Vagina (tissue), 2 donors: ENCODE data around the gene NUDCD3. TPM values are rescaled to one million over a fixed set of nuclear protein-coding genes. Genes with fewer than 3 reads are reported as not detected.

Experiments
- DNase-seq, 2 donors: peaks; one replicate each; pipeline ENCODE4 v3.0.0-alpha.2; 2017; ENCODE audit errors: extremely low spot score in 2 of 2
- H3K27ac ChIP-seq: fragments of 200-600 bp; sonication (generic); one replicate; pipeline ENCODE4 v1.5.1; 2019
- H3K27me3 ChIP-seq: fragments of 200-600 bp; sonication (generic); one replicate; pipeline ENCODE4 v1.5.1; 2019
- H3K36me3 ChIP-seq, 2 donors: fragments of 200-600 bp; sonication (generic); one replicate each; pipeline ENCODE4 v1.5.1; 2017 to 2019
- H3K4me1 ChIP-seq: fragments of 200-600 bp; sonication (generic); one replicate; pipeline ENCODE4 v1.5.1; 2019
- H3K4me3 ChIP-seq, 2 donors: fragments of 200-600 bp; sonication (generic); 1 replicate in 1 of 2; 2 replicates in 1 of 2; pipeline ENCODE4 v1.5.1; 2016 to 2019
- H3K9me3 ChIP-seq: fragments of 200-600 bp; sonication (generic); one replicate; pipeline ENCODE4 v1.5.1; 2019
- POLR2A ChIP-seq, 2 donors: fragments of 450-650 bp; IDR thresholded peaks; one replicate each; pipeline ENCODE4 v1.6.1; 2017; ENCODE audit warnings: antibody characterized with exemption in 2 of 2, mild to moderate bottlenecking in 2 of 2, moderate library complexity in 2 of 2
- POLR2AphosphoS5 ChIP-seq, 2 donors: sonication (generic); formaldehyde crosslinking; IDR thresholded peaks; one replicate each; pipeline ENCODE4 v1.9.0; 2017; ENCODE audit warnings: antibody characterized with exemption in 2 of 2, mild to moderate bottlenecking in 2 of 2, low read depth in 1 of 2; ENCODE audit not compliant: insufficient read depth in 1 of 2
- intact Hi-C: fragments of 100-400 bp; cut with DNase I; formaldehyde crosslinking; loops from one replicate; pipeline ENCODE4 v1.15.1; 2023
- total RNA-seq: library from RNA; depleted of rRNA; stranded (reverse); fragments of >200 nt; gene quantifications from one replicate; pipeline ENCODE4 v1.2.3, GENCODE V29; 2016
- TF ChIP-seq, protein P1 (sequence below), 3 experiments: fragments of 450-650 bp in 2 of 3; fragments of 200-600 bp in 1 of 3; sonication (generic) in 1 of 3; IDR thresholded peaks; one replicate each; pipeline ENCODE4 v1.5.1; 2017 to 2019; ENCODE audit warnings: antibody characterized with exemption in 3 of 3, mild to moderate bottlenecking in 2 of 3, moderate library complexity in 2 of 3

The NUDCD3 gene
- total RNA-seq, 1 donor from 2014 or later: 48.6 TPM

DNA sequence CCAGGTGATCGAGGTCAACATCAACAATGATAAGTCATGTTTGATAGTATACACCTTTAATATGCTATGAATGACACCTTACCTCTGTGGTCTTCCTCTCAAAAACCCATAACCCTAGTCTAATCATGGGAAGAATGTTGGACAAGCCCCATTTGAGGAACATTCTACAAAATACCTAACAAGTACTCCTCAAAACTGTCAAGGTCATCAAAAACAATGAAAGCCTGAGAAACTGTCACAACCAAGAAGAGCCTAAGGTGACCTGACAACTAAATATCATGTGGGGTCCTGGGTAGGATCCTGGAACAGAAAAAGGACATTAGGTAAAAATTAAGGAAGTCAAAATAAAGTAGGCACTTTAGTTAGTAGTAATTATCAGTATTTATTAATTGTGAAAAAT lies 5.9 kb upstream of the NUDCD3 start:
- DNase-seq: no peak
- intact Hi-C loops: no loop called here
- no peaks in the 10 kb centered on the region for H3K27me3 ChIP-seq
- H3K36me3 ChIP-seq: no peaks in the 10 kb centered on the region
- H3K9me3 ChIP-seq: no peaks in the 10 kb centered on the region
- no peak overlapping the region for H3K27ac ChIP-seq
- H3K4me3 ChIP-seq: no peak overlapping the region
- no peaks in the 10 kb centered on the region for H3K4me1 ChIP-seq
- TF ChIP-seq, protein P1, sequence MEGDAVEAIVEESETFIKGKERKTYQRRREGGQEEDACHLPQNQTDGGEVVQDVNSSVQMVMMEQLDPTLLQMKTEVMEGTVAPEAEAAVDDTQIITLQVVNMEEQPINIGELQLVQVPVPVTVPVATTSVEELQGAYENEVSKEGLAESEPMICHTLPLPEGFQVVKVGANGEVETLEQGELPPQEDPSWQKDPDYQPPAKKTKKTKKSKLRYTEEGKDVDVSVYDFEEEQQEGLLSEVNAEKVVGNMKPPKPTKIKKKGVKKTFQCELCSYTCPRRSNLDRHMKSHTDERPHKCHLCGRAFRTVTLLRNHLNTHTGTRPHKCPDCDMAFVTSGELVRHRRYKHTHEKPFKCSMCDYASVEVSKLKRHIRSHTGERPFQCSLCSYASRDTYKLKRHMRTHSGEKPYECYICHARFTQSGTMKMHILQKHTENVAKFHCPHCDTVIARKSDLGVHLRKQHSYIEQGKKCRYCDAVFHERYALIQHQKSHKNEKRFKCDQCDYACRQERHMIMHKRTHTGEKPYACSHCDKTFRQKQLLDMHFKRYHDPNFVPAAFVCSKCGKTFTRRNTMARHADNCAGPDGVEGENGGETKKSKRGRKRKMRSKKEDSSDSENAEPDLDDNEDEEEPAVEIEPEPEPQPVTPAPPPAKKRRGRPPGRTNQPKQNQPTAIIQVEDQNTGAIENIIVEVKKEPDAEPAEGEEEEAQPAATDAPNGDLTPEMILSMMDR (IDR thresholded peaks at IDR 0.05): no peak
- TF ChIP-seq POLR2A (IDR thresholded peaks at IDR 0.05) (no peak), POLR2AphosphoS5 (IDR thresholded peaks at IDR 0.05; ENCODE audit: insufficient read depth in 1 of 2, low read depth in 1 of 2) (no peak)

- TF ChIP-seq, protein P1 (IDR thresholded peaks at IDR 0.05): no peak
- no peak for TF ChIP-seq POLR2A (IDR thresholded peaks at IDR 0.05)
- no peak for TF ChIP-seq POLR2AphosphoS5 (IDR thresholded peaks at IDR 0.05; ENCODE audit: insufficient read depth in 1 of 2, low read depth in 1 of 2)
- intact Hi-C loops: no loop called here
- Histone ChIP-seq H3K4me3 (no peak overlapping the region), H3K36me3 (no peaks in the 10 kb centered on the region), H3K27me3 (no peaks in the 10 kb centered on the region), H3K27ac (no peak overlapping the region), H3K4me1 (no peaks in the 10 kb centered on the region), H3K9me3 (no peaks in the 10 kb centered on the region)
- DNase-seq: no peak
These were observed 4.5 kb upstream of the NUDCD3 start for GRCh38 chr7:44494960-44495359.

- H3K4me3 ChIP-seq: peak overlapping the region; percentile 96 to 97
- H3K27ac ChIP-seq: peak overlapping the region; percentile 97
- intact Hi-C loops: no loop called here
- peaks cover 36% of the 10 kb centered on the region for H3K4me1 ChIP-seq
- TF ChIP-seq POLR2A (IDR thresholded peaks at IDR 0.05) (no peak), POLR2AphosphoS5 (IDR thresholded peaks at IDR 0.05; ENCODE audit: insufficient read depth in 1 of 2, low read depth in 1 of 2) (no peak)
- TF ChIP-seq, protein P1 (IDR thresholded peaks at IDR 0.05): no peak
- H3K36me3 ChIP-seq: no peaks in the 10 kb centered on the region
- H3K9me3 ChIP-seq: no peaks in the 10 kb centered on the region
- no peak for DNase-seq
- no peaks in the 10 kb centered on the region for H3K27me3 ChIP-seq
These were observed 771 bp upstream of the NUDCD3 start for GRCh38 chr7:44491229-44491628.

DNA sequence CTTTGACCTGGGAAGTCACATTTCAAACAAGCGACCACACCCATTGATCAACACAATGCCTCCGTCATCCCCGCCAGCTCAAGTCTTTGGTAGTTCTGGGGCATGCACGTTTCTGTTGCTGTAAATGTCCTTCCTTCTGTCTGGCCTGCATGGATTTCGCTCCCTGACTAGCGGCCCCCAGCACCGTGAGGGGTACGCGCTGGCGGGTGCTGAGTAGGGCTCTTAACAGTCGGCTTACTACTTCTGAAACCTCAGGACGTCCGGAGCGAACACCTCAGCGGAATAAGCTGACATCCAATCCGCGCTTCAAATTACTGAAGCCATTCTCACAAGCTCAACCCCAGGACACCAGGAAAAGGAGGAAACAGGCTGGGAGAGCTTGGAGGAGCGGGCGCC lies 505 bp downstream of the NUDCD3 start:
- DNase-seq: no peak
- peaks cover 48% of the 10 kb centered on the region for H3K4me1 ChIP-seq
- TF ChIP-seq, protein P1 (IDR thresholded peaks at IDR 0.05): no peak
- TF ChIP-seq POLR2A (IDR thresholded peaks at IDR 0.05): no peak
- no peaks in the 10 kb centered on the region for H3K9me3 ChIP-seq
- intact Hi-C loops: no loop called here
- peak overlapping the region; percentile 96 to 97 for H3K4me3 ChIP-seq
- peaks cover 0 to 4% of the 10 kb centered on the region in 2 donors for H3K36me3 ChIP-seq
- peak overlapping the region; percentile 97 for H3K27ac ChIP-seq
- no peaks in the 10 kb centered on the region for H3K27me3 ChIP-seq

GRCh38 chr7:44488955-44489354 lies 1.5 kb downstream of the NUDCD3 start:
- peaks cover 0 to 14% of the 10 kb centered on the region in 2 donors for H3K36me3 ChIP-seq

More at GRCh38 chr7:44488955-44489354, 1.5 kb downstream of the NUDCD3 start:
- Histone ChIP-seq H3K4me1 (peaks cover 52% of the 10 kb centered on the region), H3K4me3 (peak overlapping the region; percentile 96 to 97), H3K27me3 (no peaks in the 10 kb centered on the region), H3K27ac (no peak overlapping the region), H3K9me3 (no peaks in the 10 kb centered on the region)
- DNase-seq: no peak
- TF ChIP-seq, protein P1 (IDR thresholded peaks at IDR 0.05): no peak
- no peak for TF ChIP-seq POLR2AphosphoS5 (IDR thresholded peaks at IDR 0.05; ENCODE audit: insufficient read depth in 1 of 2, low read depth in 1 of 2)
- TF ChIP-seq POLR2A (IDR thresholded peaks at IDR 0.05): no peak
- intact Hi-C loops: no loop called here
